HepG2 (cell line): ENCODE results near the gene TRMT1. TPM values are rescaled to one million over a fixed set of nuclear protein-coding genes. Genes with fewer than 3 reads are reported as not detected.

Experiments
- ATF5 ChIP-seq: sonication (generic); formaldehyde crosslinking; IDR thresholded peaks from 2 replicates; pipeline ENCODE4 v1.4.0; 2020; ENCODE audit warnings: mild to moderate bottlenecking, low read depth, missing genetic modification reagents
- BCL6 ChIP-seq: IDR thresholded peaks from 2 replicates; pipeline ENCODE4 v1.6.1; 2016; ENCODE audit warnings: missing genetic modification reagents, missing compliant biosample characterization
- E2F5 ChIP-seq: sonication (generic); formaldehyde crosslinking; conservative IDR thresholded peaks from 2 replicates; pipeline ENCODE4 v1.4.0; 2020; ENCODE audit warnings: missing genetic modification reagents
- ELF1 ChIP-seq: sonication (generic); formaldehyde crosslinking; IDR thresholded peaks from 2 replicates; pipeline ENCODE4 v1.4.0; 2020; ENCODE audit warnings: missing genetic modification reagents
- FOXK1 ChIP-seq: sonication (generic); formaldehyde crosslinking; IDR thresholded peaks from 2 replicates; pipeline ENCODE4 v1.4.0; 2020; ENCODE audit warnings: low read depth, missing genetic modification reagents, borderline replicate concordance
- FOXK2 ChIP-seq: fragments of 450-650 bp; IDR thresholded peaks from 2 replicates; pipeline ENCODE4 v1.6.1; 2016
- GABPB1 ChIP-seq: IDR thresholded peaks from 2 replicates; pipeline ENCODE4 v1.6.1; 2016; ENCODE audit warnings: mild to moderate bottlenecking, missing genetic modification reagents, moderate library complexity, missing compliant biosample characterization
- HES4 ChIP-seq: sonication (generic); formaldehyde crosslinking; IDR thresholded peaks from 2 replicates; pipeline ENCODE4 v1.9.0; 2021; ENCODE audit warnings: mild to moderate bottlenecking, missing genetic modification reagents, borderline replicate concordance
- RBFOX2 ChIP-seq: fragments of 200-400 bp; formaldehyde crosslinking; IDR thresholded peaks from 2 replicates; pipeline ENCODE4 v1.6.1; 2017; ENCODE audit warnings: low read depth, mild to moderate bottlenecking, low read length
- REPIN1 ChIP-seq: sonication (generic); formaldehyde crosslinking; IDR thresholded peaks from 2 replicates; pipeline ENCODE4 v1.8.0; 2022; ENCODE audit warnings: missing genetic modification reagents, low read depth, mild to moderate bottlenecking, borderline replicate concordance
- REXO4 ChIP-seq: sonication (generic); formaldehyde crosslinking; IDR thresholded peaks from 2 replicates; pipeline ENCODE4 v1.8.0; 2022; ENCODE audit warnings: missing genetic modification reagents, mild to moderate bottlenecking, borderline replicate concordance
- SKIL ChIP-seq: sonication (generic); formaldehyde crosslinking; IDR thresholded peaks from 2 replicates; pipeline ENCODE4 v1.8.0; 2022; ENCODE audit warnings: missing genetic modification reagents, mild to moderate bottlenecking, moderate library complexity, borderline replicate concordance
- SP1 ChIP-seq, 2 experiments: fragments of 450-650 bp in 1 of 2; sonication (generic) in 1 of 2; formaldehyde crosslinking in 1 of 2; IDR thresholded peaks; 2 replicates each; pipeline versions ENCODE4 v1.4.0 to v1.6.1; 2016 to 2020; ENCODE audit warnings: missing genetic modification reagents in 1 of 2
- ZNF329 ChIP-seq: sonication (generic); formaldehyde crosslinking; IDR thresholded peaks from 2 replicates; pipeline ENCODE4 v1.9.0; 2021; ENCODE audit warnings: low read depth, mild to moderate bottlenecking, missing genetic modification reagents
- ZNF33B ChIP-seq: sonication (generic); formaldehyde crosslinking; IDR thresholded peaks from 2 replicates; pipeline ENCODE4 v1.5.1; 2020; ENCODE audit warnings: mild to moderate bottlenecking, missing genetic modification reagents
- ZNF557 ChIP-seq: sonication (generic); formaldehyde crosslinking; IDR thresholded peaks from 2 replicates; pipeline ENCODE4 v1.4.0; 2020; ENCODE audit warnings: missing genetic modification reagents
- ZNF75D ChIP-seq: sonication (generic); formaldehyde crosslinking; IDR thresholded peaks from 2 replicates; pipeline ENCODE4 v1.8.1; 2023; ENCODE audit warnings: missing genetic modification reagents, mild to moderate bottlenecking, borderline replicate concordance
- ZNF883 ChIP-seq: sonication (generic); formaldehyde crosslinking; IDR thresholded peaks from 2 replicates; pipeline ENCODE4 v1.5.1; 2020; ENCODE audit warnings: mild to moderate bottlenecking, missing genetic modification reagents; ENCODE audit errors: not compliant biosample characterization
- polyA plus RNA-seq, 8 experiments: library from polyadenylated mRNA; depleted of rRNA in 3 of 8; stranded (reverse) in 7 of 8; unstranded in 1 of 8; fragments of >200 nt; fragmentation: Illumina TruSeq in 4 of 8; extraction: Trizol in 4 of 8; gene quantifications; 2 replicates each; pipeline versions ENCODE4 v1.2.1 to v1.2.3, GENCODE V29; 2011 to 2016; ENCODE audit warnings: low read depth in 4 of 8, missing spikeins in 1 of 8, mixed read lengths in 1 of 8; ENCODE audit not compliant: insufficient read depth in 1 of 8
- total RNA-seq, 5 experiments: library from RNA; depleted of rRNA; stranded (reverse); fragments of >200 nt; fragmentation: Illumina TruSeq; extraction: Trizol; gene quantifications; 2 replicates each; pipeline ENCODE4 v1.2.3, GENCODE V29; 2016; ENCODE audit warnings: low read depth in 1 of 5
- TF ChIP-seq, protein P1 (sequence below): sonication (generic); formaldehyde crosslinking; conservative IDR thresholded peaks from 2 replicates; pipeline ENCODE4 v1.8.0; 2022; ENCODE audit warnings: low read depth, missing genetic modification reagents
- TF ChIP-seq, protein P2 (sequence below): sonication (generic); formaldehyde crosslinking; IDR thresholded peaks from 2 replicates; pipeline ENCODE4 v1.5.0; 2020; ENCODE audit warnings: missing genetic modification reagents, mild to moderate bottlenecking, borderline replicate concordance
- TF ChIP-seq, protein P3 (sequence below): sonication (generic); formaldehyde crosslinking; IDR thresholded peaks from 2 replicates; pipeline ENCODE4 v1.8.0; 2022; ENCODE audit warnings: mild to moderate bottlenecking, missing genetic modification reagents, moderate library complexity

The TRMT1 gene
- total and polyA plus RNA-seq, 2 of the 13 experiments (the other 11 are each of a cell fraction or from before 2014, with no cell fraction given), result 35.5 to 44.1 TPM

DNA sequence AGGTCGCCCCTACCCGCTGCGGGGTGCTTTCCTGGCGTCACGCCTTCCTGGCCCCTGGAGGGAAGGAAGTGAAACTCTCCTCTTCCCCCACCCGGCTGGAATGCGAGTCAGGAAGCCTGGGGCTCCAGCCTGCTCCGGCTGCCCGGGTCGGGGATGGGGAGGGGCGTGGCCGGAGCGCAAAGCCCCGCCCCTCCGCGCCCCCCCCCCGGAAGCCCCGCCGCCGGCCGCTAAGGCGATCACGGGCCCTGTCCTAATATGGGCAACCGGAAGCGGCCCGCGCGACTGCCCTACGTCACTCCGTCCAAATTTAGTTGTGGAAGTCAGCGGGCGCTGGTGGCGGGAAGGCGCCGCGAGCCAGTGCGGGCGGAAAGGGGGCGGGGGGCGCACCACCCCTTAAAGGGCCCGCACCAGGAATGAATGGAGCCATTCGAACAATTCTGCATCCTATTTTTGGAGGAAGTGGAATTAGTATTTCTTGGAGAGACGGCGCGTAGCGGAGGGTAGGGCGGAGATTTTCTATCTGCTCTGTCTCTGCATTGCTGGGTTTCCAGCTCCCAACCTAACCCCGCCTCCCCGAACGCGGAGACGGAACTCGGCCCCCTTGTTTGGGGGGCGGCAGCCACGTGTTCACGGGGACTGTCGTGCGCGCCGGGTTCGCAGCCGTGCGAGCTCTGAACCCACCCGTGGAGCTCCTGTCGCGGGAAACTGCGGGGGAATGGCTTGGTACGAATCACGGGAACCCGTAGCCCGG, 35.2 kb upstream of the TRMT1 start (continued):
- TF ChIP-seq RBFOX2 (peak; percentile 80), SKIL (CRISPR knock-in tag) (peak; percentile 66; the same call in 1 of the 2 replicates), E2F5 (peak; percentile 85; the same call in 1 of the 2 replicates), ZNF33B (no peak), SP1 (IDR thresholded peaks at IDR 0.05) (no peak), SP1 (CRISPR knock-in tag; IDR thresholded peaks at IDR 0.05) (peak; percentile 65; the same call in 1 of the 2 replicates), ZNF329 (CRISPR knock-in tag) (0 out of 2 replicates have a peak, but pooled peaks have one; percentile 65), ELF1 (CRISPR knock-in tag) (peak; percentile 82), HES4 (no peak), ATF5 (CRISPR knock-in tag) (no peak), GABPB1 (CRISPR knock-in tag) (peak; percentile 90), FOXK1 (CRISPR knock-in tag) (peak; percentile 43; the same call in 1 of the 2 replicates), ZNF883 (CRISPR knock-in tag) (peak; percentile 33), ZNF75D (no peak), BCL6 (CRISPR knock-in tag) (peak; percentile 51; the same call in 1 of the 2 replicates), REXO4 (no peak), FOXK2 (no peak), REPIN1 (peak; percentile 53; the same call in 1 of the 2 replicates), ZNF557 (CRISPR knock-in tag) (0 out of 2 replicates have a peak, but pooled peaks have one; percentile 37)
- TF ChIP-seq, protein P1, sequence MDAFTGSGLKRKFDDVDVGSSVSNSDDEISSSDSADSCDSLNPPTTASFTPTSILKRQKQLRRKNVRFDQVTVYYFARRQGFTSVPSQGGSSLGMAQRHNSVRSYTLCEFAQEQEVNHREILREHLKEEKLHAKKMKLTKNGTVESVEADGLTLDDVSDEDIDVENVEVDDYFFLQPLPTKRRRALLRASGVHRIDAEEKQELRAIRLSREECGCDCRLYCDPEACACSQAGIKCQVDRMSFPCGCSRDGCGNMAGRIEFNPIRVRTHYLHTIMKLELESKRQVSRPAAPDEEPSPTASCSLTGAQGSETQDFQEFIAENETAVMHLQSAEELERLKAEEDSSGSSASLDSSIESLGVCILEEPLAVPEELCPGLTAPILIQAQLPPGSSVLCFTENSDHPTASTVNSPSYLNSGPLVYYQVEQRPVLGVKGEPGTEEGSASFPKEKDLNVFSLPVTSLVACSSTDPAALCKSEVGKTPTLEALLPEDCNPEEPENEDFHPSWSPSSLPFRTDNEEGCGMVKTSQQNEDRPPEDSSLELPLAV, result no peak
- TF ChIP-seq, protein P2, sequence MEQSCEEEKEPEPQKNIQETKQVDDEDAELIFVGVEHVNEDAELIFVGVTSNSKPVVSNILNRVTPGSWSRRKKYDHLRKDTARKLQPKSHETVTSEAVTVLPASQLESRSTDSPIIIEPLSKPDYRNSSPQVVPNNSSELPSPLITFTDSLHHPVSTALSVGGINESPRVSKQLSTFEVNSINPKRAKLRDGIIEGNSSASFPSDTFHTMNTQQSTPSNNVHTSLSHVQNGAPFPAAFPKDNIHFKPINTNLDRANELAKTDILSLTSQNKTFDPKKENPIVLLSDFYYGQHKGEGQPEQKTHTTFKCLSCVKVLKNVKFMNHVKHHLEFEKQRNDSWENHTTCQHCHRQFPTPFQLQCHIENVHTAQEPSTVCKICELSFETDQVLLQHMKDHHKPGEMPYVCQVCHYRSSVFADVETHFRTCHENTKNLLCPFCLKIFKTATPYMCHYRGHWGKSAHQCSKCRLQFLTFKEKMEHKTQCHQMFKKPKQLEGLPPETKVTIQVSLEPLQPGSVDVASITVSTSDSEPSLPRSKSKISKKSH (CRISPR knock-in tag), result peak; percentile 35; the same call in 1 of the 2 replicates
- TF ChIP-seq, protein P3, sequence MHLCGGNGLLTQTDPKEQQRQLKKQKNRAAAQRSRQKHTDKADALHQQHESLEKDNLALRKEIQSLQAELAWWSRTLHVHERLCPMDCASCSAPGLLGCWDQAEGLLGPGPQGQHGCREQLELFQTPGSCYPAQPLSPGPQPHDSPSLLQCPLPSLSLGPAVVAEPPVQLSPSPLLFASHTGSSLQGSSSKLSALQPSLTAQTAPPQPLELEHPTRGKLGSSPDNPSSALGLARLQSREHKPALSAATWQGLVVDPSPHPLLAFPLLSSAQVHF (CRISPR knock-in tag), result no peak
